ENCODE data around the gene CASR. TPM values are rescaled to one million over a fixed set of nuclear protein-coding genes. Genes with fewer than 3 reads are reported as not detected.

Gene CASR
- total RNA-seq, 1 donor from 2014 or later: not detected

DNA sequence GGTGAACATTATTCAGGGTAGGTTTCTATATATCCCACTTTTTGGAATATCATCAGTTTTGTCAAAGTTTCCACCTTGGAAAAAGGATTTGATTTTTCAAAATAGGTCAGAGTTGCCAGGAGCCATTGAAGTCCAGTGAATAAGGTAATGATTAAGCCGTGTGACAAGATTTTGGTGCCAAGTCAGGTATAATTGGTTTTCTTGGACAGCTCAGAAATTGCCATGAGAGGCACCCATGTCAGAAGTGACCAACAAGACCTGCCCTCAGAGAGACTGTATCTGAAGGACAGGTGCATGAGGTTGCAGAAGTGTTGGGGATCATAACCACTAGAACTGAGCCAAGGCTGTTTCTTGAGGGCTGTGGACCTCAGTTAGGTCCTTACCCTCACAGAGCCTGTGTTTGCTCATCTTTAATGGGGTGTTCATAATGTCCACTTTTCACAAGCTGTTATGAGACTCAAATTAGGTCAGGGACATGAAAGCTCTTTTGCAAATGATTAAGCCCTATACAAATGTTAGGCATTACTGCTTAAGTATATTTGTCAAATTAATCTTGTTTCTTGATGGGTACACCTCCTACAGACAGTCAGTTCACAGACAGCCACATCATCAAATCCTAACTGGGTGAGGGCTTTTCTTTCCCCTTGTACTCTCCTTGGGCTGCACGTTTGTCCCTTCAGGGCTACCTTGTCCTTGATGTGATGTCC, 32.3 kb downstream of the CASR start:
- no peak for DNase-seq (ENCODE audit: low read depth, low spot score)

DNA sequence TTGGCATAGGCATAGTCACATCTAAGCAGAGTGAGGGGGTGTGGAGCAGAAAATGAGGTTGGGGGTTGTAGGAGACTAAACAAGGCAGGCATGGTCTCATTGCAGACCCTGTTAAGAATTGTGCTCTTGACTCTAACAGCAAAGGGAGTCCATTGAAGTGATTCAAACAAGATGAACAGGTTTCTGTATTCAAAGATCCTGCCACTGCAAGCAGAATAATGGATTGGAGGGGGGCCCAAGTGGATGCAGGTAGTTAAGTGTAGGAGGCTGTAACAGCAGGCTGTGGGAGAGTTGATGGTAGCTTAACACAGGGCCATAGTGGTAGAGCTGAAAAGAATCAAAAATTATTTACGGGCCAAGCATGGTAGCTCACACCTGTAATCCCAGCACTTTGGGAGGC, 34.4 kb downstream of the CASR start:
- DNase-seq (ENCODE audit: low read depth, low spot score): no peak

DNA sequence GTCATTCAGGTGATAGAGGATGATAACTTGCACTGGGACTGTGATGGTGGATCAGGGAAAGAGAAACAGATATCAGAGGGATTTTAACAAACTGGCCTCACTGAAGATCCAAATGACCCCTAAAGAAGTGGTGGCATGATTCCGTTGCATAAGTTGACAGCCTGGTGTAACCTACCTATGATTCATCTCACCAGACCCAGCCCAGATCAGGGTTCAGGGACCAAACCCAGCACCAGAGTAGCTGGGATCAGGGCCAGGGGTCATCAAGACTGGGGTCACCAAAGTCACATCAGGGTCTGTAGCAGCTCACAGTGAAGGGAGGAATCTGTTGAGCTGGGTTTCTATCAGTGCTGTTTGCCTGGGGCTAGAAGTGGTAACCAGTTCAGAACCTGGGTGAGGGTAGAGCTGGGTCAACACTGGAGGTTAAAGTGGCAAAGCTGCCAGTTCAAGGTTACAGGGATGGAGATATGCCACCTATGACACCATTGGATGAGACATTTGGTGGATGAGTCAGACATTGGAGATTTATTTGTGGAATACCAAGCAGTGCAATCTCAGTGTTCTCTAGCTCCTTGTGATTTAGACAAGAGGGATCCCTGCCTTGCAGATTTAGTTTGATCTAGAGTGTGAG, 35.9 kb downstream of the CASR start:
- no peak for DNase-seq (ENCODE audit: low read depth, low spot score)

DNA sequence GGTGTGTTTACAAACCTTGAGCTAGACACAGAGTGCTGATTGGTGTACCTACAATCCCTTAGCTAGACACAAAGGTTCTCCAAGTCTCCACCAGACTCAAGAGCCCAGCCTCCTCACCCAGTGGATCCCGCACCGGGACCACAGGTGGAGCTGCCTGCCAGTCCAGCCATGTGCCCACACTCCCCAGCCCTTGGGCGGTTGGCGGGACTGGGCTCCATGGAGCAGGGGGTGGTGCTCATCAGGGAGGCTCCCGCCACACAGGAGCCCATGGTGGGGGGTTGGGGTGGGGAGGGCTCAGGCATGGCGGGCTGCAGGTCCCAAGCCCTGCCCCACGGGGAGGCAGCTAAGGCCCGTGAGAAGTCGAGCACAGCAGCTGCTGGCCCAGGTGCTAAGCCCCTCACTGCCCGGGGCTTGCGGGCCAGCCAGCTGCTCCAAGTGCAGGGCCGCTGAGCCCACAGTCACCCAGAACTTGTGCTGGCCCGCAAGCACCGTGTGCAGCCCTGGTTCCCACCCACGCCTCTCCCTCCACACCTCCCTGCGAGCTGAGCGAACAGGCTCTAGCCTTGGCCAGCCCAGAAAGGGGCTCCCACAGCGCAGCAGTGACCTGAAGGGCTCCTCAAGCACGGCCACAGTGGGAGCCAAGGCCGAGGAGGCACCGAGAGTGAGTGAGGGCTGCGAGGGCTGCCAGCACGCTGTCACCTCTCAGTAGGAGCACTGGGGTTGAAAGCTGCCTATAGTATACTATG, 43.7 kb downstream of the CASR start:
- no peak for DNase-seq (ENCODE audit: low read depth, low spot score)

DNA sequence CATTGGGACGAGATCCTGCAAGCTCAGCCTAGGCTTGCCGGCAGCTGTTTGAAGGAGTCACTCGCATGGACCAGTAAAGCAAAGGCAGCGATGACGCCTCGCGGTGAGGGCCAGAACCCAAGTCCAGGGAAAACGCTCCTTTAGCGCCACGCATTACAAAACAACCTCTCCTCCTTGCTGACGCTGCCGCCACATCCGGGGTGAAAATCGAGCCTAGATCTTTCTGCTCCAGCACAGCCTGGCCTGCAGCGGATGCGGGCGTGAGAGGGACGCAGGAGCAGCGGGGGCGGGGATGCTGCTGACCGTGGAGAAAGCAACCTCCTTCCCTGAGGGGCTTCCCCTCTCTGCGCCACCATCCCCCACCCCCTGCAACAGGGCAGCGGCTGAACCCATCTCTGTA, 46.7 kb downstream of the CASR start:
- DNase-seq (ENCODE audit: low read depth, low spot score): no peak

DNA sequence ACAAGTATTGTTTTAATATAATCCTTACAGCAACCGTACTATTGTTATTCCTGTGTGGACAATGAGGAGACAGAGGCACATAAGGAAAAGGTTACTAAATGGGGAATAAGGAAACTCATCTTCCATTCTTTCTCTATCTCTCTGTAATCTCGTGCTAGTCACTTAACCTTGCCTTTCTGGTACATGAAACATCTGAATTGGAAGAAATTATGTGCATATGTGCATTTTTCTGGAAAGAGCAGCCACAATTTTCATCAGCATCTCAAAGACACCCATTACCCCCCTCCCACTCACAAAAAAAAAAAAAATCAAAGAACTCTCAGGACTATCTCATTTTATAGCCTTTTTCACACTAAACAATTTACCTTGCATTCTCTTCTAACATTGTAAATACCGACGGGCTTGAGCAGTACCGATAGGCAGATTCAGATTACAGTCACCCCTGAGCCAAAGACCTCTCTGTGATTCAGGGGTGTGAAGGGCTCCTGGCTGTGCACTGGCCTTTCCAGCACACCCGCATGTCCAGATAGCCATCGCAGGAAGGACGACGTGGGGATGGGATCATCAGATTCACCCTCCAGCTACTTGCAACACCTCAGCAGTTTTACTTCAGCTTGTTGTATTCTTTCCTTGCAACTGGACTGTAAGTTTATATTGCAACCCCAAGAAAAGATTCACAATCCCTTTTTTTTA, 48.1 kb downstream of the CASR start:
- DNase-seq (ENCODE audit: low read depth, low spot score): no peak

DNA sequence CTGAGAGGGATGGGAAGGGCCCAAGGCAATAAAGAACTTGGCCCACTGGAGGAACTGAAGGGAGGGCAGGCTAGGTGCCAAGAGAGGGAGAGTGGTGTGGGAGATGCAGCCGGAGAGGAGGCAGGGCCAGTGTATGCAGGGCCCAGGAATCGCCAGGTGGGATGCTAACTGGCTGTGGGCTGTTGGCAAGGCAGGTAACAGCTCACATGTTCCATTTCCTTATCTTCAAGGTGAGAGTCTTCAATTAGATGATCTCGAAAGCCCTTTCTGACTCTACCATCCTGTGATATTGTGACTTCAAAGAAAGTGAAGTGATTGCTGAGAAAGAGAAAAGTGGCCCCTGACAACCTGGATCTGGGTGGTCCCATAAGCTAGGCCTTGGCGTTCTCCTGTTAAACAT, 49.0 kb downstream of the CASR start:
- no peak for DNase-seq (ENCODE audit: low read depth, low spot score)

DNA sequence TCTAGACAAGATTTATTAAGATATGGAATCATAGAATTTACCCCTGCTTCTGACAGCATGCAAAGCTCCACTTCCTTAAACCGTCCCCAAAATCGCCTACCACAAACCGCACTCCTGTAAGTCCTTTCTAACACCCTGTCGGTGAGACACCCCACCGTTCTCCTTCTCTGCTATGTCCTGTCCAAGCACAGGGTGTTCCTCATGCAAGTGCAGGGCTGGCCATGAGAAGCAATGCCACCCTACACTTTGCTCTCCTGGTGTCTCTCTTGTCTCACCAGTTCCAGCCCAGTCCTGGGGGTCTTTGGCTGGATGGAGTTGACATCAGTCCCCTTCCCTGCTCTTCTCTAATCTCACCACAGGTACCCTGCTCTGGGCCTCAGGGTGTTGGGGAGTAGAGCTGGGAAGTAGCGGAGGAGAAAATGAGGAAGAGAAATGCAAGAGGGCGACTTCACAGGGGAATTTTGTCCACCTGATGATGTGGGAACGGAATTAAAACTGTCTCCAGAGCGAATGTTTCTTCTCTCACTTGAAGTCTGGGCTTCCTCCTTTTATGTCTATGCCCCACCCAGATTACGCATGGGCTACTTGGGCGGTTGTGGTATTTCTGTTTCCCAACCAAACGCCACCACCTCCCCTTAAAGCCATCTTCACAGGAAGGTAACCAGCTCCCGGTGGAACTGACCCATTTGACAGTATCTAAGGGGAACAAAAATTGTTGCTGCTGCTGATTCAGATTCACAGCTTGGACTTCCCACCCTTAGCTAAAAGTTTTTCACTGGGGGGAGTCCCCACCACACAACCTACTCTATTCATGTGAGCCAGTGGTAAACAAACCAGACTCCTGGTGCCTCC, 49.9 kb downstream of the CASR start:
- DNase-seq (ENCODE audit: low read depth, low spot score): no peak

DNA sequence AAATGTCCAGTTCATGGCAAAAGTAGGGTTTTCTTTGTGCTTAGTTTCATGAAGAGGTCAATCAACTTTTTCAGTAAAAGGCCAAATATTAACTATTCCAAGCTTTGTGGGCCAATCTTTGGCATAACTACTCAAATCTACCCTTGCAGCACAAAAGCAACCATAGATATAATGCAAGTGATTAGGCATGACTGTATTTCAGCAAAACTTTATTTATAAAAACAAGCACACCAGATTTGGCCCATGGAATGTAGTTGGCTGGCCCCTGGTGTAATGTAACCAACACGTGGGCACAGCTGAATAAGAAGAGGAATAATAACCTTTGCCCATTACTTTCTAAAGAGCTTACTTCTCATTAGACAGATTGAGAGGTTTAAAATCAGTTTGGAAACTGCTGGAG, 50.6 kb downstream of the CASR start:
- DNase-seq (ENCODE audit: low read depth, low spot score): no peak

DNA sequence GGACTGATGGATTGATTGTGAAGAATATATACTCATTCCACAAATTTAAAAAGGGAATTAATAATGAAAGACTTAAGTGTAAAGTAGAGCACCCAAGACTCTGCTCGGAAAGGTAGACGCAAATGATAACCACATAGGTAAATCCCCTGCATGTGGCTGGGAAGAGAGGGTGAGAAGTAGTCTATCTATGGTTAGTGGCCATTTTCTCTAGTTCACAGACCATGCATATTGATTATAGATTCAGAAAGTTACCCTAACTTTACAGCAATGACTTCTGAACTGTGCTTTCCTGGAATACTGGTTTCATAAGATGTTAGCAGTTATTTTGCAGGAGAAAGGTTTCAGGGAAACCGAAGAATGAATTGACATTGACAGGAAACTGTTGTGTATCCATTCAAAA, 51.7 kb downstream of the CASR start:
- no peak for DNase-seq (ENCODE audit: low read depth, low spot score)

DNA sequence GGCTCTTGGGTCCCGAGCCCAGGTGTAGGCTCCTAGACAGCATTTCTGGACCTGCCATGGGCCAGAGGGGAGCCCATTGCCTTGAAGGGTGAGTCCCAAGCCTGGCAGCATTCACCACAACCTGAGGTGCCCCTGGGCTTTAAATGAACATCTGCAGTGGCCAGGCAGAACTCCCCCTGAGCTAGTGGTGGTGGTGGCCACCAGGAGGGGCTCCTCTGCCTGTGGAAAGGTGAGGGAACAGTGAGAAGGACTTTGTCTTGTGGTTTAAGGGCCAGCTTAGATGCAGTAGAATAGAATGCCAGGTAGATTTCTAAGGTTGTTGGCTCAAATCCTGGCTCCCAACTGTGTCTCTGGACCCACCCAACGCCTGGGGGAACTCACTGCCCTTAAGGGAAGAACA, 55.6 kb downstream of the CASR start:
- no peak for DNase-seq (ENCODE audit: low read depth, low spot score)

DNA sequence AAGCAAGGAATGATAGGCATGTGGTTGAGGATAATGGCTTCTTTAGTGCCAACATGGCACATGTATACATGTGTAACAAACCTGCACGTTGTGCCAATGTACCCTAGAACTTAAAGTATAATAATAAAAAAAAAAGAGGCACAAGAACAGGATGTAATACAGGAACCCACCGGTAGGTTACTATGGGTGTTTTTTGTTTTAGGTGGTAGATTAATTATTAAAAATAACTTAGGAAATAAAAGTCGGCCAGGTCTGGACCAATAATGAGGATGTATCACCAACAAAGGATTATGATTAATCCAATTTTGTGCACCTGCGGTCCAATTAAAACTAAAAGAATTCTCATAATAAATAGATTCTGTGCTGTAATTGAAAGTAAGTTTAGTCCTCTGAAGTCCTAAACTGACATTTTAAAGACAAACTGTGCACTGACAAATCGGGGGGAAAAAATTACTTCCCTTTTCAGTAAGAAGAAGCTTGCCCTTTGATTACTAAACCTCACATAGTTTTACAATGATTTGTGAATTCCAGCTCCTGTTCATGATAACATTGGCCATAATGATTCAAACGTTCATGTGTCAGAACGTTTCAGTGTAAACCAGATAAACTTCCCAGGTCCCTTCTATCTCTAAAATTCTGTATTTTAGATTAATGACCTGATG, 62.2 kb downstream of the CASR start:
- no peak for DNase-seq (ENCODE audit: low read depth, low spot score)

DNA sequence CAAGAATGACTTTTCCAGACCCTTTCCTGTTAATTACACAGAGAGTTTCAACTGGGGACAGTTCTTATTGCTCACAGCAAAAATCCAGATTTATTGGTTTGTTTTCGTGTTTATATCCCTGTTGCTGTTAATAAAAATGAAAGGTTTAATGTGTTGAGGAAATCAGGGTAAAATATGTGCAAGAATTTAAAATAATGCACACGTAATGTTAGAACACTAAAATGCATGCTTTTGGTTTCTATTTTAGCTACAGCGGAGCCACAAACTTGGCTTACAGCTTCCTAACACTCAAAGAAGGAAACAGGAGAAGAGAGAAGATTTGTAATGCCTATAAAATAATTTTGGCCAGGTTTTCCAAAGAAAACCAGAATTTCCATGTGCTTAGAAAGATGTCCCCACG, 62.7 kb downstream of the CASR start:
- DNase-seq (ENCODE audit: low read depth, low spot score): no peak

DNA sequence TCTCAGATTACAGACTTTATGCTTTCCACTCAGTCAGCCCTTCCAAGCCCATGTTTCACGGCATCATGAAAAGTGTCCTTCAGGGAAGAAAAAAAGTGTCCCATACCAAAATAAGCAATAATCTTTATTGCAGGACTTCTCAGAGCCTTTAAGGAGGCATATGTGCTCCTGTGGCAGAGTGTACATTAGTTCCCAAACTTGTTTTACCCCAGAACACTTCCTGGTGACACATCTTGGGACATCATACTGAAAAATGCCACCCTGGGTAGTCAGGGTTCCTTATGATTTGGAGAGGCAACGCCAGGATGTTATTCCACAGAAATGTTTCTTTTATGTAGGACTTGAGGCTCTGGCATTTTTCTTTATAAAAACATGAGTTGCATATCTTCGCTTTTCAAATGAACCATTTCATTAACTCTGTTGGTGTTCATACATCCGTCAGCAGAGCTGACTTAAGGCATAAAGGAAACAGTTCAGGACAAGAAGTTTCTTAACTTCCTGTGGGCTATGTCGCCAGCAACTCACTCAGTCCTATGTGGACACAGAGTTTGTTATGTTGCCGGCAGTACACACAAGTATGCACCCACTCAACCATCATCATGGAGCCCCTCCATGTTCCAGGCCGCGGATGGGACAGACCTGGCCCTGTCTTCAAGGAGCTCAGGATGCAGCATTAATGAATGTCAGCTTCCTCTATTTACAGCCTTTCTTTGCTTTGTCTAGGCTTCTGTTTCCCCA, 63.8 kb downstream of the CASR start:
- no peak for DNase-seq (ENCODE audit: low read depth, low spot score)

DNA sequence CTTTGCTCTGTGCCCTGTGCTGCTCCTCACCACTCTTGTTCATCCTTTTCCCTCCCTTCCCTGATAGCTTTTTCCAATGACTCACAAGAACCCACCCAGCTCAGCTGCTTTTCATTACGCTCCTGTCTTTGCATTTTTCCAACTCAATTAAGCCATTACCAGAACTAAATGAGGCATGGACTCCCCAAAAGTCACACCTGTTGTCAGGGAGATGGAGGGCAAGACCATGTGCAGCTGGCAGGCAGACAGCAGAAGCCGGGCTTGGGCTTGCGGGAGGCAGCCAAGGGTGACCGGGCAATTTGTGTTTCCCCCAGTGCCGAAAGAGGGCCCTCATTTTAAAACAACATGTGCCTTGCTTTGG, 64.3 kb downstream of the CASR start:
- DNase-seq (ENCODE audit: low read depth, low spot score): no peak

DNA sequence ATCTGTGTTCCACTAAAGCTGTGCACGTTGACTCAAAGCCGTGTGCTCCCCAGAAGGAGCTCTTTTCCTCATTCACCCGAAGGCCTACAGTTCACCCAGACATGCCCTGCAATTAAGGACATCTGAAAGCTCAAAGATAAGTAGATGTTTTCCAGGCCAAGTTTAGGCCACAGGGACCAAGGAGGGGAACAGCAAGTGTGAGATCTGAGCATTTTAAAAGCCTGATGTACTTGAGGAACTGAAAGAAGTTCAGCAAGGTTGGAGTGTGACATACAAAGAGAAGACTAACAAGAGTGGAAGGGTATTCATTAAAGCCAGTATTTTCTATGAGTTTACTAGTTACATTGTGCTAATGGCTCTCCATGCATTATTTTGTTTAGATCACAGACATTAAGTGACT, 68.0 kb downstream of the CASR start:
- DNase-seq (ENCODE audit: low read depth, low spot score): no peak

DNA sequence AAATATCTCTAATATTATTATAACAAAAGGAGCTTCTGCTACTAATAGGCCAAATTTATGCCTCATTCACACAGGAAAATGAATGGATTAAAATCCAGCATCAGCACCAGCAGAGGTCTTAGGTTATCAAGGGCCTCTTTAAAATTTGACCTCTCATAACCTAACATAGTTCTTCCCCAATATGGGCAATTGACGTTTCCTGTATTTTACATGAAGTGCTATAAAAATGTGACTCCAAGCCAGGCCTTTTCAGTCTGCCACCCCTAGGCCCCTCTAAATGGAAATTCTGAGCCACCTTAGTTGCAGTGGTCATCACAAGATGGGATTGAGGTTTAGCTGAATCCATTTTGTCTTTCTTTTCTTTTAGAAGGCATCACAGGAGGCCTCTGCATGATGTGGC, 70.1 kb downstream of the CASR start:
- DNase-seq (ENCODE audit: low read depth, low spot score): no peak

DNA sequence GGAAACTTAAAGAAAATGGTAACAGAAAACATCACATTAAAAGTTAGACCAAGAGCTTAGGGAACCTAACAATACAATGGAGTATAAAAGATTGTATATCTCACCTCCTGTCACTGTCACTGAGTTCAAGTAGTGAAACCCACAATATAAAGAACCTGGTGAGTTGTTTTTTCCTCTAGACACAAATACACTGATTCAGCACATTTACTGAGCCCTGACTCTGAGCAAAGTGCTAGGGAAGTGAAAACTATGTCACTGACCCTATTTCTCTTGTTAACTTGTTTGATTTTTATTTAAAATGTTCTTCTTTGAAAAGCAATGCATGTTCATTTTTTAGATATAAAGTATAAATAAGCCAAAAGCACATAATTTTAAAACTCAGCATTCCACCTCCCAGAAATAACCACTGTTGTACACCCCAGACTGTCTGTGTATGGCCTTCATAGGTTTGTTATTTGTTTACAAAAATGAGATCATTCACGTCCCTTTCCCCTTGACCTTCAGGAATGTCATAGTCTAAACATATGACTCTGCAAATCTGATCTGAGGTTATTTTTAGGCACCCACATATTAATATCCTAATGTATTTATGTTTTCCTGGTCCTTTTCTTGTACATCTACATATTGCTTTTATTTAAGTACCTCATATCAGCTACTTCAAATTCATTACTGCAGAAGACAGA, 72.4 kb downstream of the CASR start:
- no peak for DNase-seq (ENCODE audit: low read depth, low spot score)

DNA sequence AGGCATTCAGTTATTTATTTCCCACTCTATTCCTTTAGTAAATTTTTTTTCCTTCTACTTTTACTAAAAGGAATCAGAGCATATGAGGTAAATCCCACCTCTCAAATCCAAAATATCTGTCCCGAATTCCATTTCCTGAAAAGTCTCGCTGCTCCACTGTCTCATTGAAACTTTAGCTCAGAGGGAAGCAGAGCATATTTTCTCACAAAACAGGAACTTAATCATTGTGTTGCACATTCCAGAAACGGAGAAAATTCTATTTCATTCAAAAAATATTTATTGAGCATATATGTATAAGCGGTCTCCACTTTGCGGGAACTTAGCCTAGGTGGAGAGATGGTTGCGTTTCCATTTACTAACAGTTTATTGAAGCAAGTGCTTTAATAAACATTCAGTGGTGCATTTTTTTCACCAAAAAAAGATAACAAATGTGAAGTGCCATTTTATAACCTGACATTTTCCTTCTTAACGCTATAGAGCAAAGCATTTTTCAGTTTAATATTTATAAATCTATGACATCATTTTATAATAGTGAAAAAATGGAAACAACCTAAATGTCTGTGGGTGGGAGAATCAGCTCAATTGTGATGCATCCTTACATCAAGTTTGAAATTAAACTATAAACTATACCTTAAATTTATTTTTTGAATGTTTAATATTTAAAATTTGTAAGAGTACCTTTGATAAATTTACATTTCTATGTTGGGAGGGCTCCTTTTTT, 74.3 kb downstream of the CASR start:
- DNase-seq (ENCODE audit: low read depth, low spot score): no peak

All from pulmonary artery endothelial cell (primary cell).